Glomerular visceral epithelial cell (primary cell): ENCODE results near the gene PRPSAP1.
"Not testable (repeated sequence)": the region's sequence is repeated elsewhere in the genome, so short reads cannot be mapped to it uniquely, and the experiment has no call there.

ENCODE experiments used
- DNase-seq: peaks from one replicate; pipeline ENCODE4 v3.0.0-alpha.2; 2016; ENCODE audit errors: extremely low spot score

Gene PRPSAP1

DNA sequence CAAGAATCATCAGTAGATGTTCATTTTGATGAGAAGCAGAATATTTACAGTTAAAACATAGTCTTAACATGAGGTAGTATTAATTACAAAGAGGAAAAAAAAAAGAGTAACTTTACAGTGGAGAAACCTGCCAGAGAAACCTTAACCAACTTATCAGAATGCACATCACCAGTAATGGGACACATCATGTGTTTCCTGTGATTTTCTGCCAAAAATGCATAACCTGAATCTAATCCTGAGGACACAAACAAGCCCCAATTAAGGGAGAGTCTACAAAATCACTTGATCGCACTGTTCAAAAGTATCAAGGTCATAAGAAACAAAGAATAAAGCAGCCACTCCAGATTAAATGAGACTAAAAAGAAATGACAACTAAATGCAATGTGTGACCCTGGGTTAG, 27.4 kb downstream of the PRPSAP1 start:
- no peak for DNase-seq

DNA sequence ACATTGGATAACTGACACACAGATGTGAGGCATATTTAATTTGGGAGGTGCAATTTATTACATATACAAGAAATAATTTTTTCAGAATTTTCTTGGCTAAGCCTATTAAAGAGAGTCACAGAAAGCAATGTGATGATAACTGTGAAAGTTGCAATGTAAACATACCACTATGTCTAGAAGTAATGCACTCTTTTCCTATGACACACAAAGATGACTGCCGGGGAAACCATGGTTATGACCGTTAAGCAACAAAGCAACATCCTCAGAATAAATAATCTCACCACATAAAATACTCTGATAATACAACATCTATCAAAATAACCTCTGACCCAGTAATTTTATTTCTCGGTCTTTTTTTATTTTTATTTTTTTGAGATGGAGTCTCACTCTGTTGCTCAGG, 35.1 kb downstream of the PRPSAP1 start:
- DNase-seq, result no peak

DNA sequence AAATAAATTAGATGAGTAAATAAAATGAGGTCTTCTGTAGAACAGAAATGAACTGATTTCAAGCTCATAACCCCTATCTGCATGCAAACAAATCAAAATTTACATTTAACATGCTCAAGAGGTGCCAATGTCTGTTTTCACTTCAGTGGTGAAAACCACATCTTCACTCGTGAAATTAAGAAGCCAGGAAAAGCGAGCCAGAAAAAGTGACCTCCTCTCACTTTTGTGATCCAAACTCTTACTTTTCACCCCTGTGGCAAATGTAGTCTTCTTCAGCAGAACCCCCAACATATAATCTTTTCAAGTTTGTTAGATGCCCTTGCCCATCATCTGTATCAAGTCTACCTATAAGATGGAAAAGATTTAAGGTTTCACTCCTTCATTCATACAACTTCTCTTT, 36.2 kb downstream of the PRPSAP1 start:
- DNase-seq, result no peak

DNA sequence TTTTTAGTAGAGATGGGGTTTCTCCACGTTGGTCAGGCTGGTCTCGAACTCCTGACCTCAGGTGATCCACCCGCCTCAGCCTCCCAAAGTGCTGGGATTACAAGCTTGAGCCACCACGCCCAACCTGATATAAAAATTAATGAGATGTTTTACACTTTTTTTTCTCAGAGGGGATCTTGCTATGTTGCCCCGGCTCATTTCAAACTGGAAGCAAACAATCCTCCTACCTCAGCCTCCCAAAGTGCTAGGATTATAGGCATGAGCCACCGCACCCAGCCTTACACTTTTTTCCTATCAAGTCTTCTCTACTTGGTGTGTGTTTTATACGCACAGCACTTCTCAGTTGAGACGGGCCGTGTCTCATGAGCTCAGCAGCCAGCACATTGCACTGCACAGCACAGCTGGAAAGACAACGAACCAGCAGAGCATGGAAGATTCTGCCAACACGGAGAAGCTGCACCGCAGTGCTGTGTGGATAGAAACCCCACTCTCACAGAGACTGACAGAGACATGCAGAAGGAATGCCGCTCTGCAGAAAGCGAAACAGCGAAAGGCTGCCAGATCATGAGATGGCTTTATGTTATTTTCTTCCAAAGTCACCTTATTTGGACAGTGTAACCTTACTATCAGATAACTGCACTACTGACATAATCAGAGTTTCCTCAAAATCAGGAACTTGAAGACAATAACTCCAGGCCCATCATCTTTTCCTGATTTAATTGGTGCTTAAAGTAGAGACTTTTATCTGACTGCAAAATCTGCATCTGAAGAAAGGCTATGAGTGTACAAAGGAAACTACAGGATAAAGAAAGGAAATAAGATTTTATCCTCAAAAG, 39.1 kb downstream of the PRPSAP1 start:
- no peak for DNase-seq

DNA sequence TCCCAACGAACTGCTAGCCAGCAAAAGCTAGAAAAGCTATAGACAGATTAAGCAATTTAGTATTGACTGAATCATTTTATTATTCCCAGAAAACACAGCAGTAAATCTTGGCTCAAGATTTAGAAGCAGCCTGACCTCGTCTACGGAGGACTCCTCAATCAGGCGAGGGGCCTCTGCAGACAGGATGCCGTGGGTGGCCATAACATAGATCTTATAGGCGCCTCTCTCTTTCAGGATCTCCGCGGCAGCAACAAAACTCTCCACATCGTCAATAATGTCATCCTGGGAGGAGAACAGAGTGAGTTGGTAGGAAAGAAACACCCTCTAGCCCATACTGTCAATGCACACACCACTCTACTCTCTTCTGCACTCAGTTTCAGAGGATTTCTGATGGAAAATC, 41.0 kb downstream of the PRPSAP1 start:
- DNase-seq, result no peak

DNA sequence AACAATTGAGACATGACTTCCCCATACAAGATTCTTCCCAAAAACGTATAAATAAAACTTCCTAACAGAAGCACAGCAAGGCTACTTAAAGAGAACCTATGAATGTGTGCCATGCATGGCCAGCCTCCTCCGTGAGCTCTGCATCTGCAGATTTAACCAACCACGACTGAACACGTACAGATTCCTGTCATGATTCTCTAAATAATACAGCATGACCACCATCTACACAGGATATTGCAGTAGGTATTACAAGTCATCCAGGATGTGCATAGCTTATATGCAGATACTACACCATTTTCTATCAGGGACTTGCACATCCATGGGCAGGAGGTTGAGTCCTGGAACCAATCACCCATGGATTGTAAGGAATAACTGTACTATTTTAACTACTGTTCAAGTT, 44.3 kb downstream of the PRPSAP1 start:
- DNase-seq, result peak; percentile 24

DNA sequence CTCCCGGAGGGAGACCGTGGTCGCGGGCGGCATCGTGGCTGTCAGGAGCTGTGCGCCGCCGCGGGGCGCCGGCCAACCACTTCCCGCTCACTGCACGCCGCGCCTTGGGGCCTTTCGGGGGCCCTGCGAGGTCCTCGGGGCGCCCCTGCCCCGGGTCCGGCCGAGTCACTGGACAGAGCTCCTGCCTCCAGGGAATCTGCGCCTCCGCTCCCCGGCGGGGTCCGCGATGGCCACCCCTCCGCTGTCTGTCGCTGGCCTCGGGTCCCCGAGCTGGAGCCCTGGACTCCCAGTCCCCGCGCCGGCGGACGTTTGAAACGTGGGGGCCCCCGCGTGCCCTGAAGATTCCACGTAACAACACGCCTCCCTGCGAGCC, 45.8 kb downstream of the PRPSAP1 start, which contains the start of gene QRICH2:
TSS of gene QRICH2 (minus strand) at position 311 of the 373 bp plus-strand sequence. CDS start at position 33, 278 bp downstream.
- DNase-seq, result no peak

DNA sequence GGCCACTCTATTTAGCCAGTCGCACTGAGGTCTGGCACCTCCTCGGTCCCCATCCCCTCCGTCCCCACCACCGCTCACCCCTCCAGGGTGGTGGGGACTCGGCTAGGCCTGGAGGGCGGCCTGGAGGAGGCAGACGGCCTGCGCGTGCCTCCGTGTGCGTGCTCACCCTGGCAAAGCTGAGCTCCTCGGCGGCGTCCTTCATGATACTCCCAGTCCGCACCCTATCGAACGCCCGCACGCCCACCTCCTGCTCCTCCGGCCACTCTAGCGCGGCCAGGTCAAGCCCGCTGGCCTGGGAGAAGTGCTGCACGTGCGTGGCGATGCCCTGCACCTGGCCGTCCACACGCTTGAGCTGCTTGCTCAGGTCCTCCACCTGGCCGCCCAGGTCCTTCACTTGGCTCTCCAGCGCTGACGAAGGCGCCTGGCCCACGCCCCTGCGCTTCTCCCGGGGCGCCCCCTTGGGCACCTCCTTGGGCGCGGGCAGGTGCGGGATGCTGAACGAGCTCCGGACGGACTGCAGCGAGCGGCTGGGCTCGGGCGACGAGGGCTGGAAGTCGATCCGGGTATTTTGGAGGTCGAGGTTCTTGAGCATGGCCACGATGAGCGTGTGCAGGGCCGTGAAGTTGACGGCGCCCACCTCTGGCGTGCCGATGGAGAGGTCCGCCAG, 46.3 kb downstream of the PRPSAP1 start:
- DNase-seq, result no peak

DNA sequence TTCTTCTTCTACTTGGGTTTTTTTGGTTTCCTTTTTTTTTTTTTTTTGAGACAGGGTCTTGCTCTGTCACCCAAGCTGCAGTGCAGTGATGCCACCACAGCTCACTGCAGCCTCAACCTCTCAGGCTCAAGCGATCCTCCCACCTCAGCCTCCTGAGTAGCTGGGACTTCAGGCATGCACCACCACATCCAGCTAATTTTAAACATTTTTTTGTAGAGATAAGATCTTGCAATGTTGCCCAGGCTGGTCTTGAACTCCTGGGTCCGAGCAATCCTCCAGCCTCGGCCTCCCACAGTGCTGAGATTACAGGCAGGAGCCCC, 48.6 kb downstream of the PRPSAP1 start:
- DNase-seq, result not testable (repeated sequence)

DNA sequence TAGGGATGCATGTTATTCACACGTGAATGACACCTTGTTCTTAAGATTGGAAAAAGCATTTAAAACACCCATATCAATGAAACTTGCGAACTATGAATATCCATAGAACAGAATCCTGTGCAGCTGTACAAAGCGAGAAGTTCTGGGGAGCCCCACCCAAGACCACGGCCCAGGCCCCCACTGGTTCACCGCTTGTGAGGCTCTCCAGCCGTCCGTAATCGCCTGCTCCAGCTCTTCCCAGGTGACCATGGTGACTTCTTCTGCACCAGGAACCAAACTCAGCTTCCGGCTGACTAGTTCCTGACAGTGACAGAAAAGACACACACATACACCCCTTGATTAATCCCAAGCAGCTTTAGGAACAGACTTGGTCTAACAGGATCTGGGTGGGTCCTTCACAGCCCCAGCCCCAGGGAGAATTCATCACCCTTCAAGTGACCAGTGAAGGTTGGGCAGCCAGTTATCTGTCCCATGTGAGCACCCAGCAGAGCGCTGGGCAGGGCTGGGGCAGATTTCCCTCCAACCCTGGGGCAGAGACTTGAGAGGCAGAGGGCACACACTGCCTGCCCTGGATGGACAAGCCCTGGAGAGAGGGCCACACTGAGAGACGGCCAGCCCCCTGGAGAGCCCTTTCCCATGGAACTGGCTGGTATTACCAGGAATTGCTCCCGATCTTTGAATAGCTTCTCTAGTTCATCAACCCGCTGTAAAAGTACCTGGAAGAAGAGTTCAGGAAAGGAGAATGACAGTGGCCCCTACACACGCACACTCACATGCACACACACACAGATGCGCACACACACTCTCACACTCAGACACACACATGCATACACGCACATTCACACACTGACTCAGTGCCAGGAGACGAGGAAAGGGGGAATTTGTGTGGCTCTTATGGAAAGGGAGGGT, 49.2 kb downstream of the PRPSAP1 start:
- DNase-seq, result no peak

DNA sequence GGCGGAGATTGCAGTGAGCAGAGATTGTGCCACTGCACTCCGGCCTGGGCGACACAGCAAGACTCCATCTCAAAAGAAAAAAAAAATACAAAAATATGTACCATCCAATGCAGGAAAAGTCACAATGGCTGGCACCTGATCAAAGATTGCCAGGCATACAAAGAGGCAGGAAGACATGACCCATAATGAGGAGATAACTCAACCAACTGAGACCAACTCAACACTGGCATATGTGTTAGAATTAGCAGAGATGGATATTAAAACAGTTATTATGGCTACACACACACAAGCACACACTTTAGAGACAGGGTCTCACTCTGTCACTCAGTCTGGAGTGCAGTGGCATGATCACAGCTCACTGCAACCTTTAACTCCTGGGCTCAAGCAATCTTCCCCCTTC, 56.3 kb downstream of the PRPSAP1 start:
- no peak for DNase-seq

DNA sequence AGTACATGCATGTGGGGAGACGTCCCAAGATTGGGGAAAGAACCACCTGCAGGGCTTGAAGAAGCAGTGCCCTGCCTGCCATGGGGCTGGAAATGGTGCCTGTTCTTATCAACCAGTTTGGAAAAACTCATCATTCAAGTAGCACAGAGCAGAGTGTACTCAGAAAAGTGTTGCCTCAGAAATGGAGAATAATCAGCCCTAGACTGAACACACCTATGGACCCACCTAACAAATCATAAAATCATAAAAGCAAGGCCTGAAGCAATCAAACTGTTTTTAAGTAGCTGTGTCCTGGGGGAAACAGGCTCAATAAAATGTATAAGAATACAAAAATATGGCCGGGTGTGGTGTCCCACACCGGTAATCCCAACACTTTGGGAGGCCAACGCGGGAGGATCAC, 56.8 kb downstream of the PRPSAP1 start:
- no peak for DNase-seq

DNA sequence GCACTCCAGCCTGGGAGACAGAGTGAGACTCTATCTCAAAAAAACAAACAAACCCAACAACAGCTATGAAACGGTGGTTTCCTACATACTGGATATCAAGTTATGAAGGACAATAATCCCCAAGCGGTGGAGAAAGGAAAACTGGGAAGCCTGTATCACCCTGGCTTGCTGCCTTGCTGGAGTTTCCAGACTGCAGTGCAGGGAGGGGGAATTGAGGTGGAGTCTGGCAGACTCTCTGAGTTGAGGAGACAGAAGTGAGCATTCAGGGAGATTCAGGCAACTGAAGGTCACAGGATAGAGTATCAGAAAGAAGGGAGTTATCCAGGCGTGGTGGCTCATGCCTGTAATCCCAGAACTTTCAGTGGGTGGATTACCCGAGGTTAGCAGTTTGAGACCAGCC, 57.5 kb downstream of the PRPSAP1 start:
- no peak for DNase-seq

DNA sequence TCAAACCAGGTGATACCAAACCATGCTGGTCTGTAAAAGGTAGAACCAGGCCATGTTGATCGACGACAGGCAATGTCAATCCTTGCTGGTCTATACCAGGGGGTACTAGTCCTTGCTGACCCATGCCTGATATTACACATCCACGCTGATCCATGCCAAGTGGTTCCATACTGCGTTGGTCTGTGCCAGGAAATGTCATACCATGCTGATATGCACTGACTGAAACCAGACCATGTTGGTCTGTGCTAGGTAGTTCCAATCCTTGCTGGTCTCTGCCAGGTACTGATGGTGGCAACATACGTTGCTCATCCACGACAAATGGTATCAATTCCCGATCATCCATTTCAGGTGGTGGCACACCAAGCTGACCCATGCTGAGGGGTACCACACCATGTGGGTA, 60.6 kb downstream of the PRPSAP1 start:
- no peak for DNase-seq

DNA sequence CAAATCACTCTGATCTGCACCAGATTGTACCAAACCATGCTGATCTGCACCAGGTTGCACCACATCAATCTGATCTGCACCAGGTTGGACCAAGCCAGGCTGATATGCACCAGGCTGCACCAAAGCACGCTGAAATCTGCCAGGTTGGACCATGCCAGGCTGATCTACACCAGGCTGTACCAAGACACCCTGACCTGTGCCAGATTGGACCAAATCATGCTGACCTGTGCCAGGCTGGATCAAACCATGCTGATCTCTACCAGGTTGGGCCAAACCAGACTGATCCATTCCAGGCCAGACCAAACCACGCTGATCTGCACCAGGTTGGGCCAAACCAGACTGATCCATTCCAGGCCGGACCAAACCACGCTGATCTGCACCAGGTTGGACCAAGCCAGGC, 61.1 kb downstream of the PRPSAP1 start:
- DNase-seq, result no peak

DNA sequence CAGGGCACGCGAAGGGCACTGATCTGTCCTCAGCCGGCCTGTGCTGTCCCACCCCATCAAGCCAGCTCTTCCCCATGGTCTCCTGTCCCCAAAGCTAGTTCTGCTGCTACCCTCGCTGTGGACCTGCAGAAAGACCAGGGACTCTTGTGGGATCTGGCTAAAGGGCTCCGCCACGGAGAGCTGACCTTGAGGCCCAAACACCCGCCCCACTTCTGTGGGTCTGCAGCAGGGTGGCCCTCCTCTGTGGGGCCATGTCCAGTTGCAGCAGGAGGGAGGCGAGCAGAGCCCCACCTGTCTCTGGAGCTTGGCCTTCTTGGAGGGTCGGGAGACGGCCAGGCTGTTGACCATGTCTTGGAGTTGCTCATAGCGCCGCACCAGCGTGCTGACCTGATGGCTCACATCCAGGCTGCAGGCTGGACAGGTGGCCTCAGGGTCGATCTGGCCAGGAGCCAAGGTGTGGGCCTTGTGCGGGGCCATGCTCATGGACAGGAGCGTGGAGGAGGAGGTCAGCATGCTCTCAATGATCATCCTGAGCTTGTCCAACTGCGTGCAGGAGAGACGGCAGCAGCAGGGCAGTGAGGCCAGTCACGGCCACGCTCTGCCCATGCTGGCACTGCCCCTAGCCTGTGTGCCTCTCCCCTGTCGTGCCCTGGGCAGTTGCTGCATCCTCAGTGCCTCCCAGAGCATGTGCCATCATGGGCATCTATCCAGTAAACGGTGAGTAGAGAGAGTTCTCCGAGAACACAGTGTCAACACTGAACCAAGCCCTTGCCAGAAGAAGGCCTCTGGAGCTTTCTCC, 71.9 kb downstream of the PRPSAP1 start:
- no peak for DNase-seq

DNA sequence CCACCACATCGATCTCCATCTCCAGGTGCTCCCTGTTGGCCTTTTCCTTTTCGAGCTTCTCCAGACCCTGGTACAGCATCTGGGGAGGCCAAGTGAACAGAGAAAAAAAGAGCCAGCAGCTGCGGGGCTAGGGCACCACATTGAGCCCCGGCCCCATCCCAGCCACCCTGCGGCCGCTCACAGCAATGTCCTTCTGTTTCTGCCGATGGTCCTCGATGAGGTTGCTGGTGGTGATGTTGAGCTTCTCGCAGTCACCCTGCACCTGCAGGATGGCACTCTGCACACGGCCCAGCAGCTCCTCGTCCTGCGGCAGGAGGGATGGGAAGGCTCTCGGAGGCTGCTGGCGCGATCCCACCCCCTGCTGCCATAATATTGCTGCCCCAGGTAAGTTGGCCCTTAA, 73.1 kb downstream of the PRPSAP1 start:
- DNase-seq, result no peak

DNA sequence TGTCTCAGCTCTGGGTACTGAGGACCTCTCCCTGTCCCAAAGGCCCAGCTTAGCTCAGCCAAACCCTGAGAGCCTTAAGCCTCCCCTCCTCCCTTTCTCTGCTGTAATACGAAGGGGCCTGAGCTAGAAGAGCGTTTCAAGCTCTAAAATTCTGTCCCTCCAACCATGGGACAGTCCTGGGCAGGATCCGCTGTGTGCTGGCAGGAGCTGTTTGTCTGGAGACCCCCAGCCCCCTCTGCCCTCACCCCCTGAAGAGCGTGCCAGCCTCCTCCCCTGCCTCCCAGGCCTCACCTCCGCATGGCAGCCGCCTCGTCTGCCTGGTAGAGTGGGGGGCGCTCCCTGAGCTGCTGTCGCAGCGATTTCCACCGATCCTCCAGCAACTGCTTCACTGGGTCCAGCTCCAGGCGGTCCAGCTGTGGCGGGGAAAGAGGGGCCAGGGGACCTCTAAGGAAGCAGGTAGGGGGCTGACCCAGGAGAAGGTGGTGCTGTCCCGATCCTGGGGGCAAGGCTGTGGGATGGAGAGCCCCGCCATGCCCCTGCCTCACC, 73.9 kb downstream of the PRPSAP1 start:
- DNase-seq, result no peak

DNA sequence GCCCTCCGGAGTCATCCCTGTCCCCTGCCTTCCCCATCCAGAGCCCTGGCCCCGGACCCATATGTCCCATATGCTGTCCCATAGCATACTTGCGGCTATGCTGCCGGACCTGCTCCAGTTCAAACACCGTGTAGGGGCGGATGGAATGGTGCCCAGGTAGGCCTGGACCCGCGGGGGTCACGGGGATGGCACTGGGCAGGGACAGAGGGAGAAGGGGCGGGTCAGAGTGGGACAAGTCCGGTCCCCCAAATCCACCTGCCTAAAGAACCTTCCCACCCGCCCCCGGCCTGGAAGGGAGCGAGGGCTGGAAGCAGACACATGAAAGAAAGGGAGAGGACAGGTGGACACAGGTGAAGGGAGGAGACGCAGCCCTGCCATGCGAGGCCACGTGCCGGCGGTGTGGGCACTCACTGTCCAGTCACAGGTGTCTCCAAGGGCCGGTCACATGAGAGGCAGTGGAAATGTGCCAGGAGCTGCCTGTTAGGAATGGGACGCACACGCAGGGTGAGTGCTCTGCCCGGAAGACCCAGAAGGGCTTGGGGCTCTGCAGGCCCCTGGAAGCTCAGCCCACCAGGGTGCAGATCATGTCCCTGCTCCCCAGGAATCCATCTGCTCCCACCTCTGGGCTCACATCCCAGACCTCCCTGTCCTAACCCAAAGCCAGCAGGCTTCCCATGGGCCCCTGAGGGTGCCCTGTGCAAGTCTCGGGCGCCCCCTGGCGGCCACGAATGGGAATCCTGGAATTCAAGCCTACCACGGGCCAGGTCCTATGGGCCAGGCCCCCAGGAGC, 74.6 kb downstream of the PRPSAP1 start:
- DNase-seq, result peak; percentile 83

DNA sequence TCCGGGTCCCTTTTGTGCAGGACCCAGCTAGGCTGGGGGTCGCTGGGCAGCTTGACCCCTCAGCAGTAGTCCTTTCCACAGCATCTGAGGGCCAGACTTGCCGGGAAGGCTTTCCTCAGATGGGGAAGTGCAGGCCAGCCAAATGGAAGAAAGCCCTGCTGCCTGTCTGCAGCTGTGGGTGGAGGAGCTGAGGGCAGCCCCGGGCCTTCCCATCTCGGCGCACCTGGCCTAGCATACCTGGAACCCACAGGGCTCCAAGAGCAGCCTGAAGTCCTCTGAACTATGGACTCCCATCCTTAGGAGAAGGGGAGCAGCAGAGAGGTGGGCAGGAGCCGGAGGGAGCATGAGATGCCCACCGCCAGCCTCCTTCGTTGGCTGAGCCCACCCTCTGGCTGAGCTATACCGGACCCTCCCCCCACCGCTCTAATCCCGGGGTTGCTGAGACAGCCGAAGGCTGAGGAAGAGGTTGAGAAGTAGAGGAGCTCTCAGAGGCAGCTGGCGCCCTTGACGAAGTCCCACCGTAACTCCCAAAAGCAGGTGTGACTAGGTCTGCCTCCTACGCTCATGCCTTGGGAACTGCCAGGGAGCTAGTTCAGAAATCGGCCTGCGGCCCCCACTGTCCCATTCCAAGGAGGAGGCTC, 75.3 kb downstream of the PRPSAP1 start:
- DNase-seq, result no peak
